GM23248 (cell line): Measurements from ENCODE around the gene FAT3.

Experiments used
- EZH2 ChIP-seq: fragments of 200-600 bp; sonication (generic); IDR thresholded peaks from 2 replicates; pipeline ENCODE4 v1.6.1; 2018; ENCODE audit warnings: antibody characterized with exemption, mild to moderate bottlenecking; ENCODE audit not compliant: insufficient read depth, poor library complexity, severe bottlenecking
- EZH2phosphoT487 ChIP-seq: fragments of 200-600 bp; sonication (generic); IDR thresholded peaks from 2 replicates; pipeline ENCODE4 v1.6.1; 2018; ENCODE audit warnings: antibody characterized with exemption, moderate library complexity, mild to moderate bottlenecking, low read depth; ENCODE audit not compliant: insufficient read depth

GRCh38 chr11:92269021-92269420 is 44.4 kb downstream of the FAT3 start:
- TF ChIP-seq EZH2, result no peak
- TF ChIP-seq EZH2phosphoT487, result no peak
